Measurements from ENCODE around the gene PTGFRN. TPM values are rescaled to one million over a fixed set of nuclear protein-coding genes. Genes with fewer than 3 reads are reported as not detected.

PTGFRN gene
- total and polyA plus RNA-seq, 2 of the 8 experiments (the other 6 are each of a cell fraction or from before 2014, with no cell fraction given): 13.0 to 32.6 TPM

GRCh38 chr1:116895073-116895472 lies 14.6 kb upstream of the PTGFRN start:
- no peak overlapping the region for H4K8ac ChIP-seq (ENCODE audit: extremely low read depth, insufficient read depth, low read length)
- H2AFZ ChIP-seq (ENCODE audit: low read length): no peak overlapping the region
- no peaks in the 10 kb centered on the region; a peak in 1 of 7 replicates for H3K4me1 ChIP-seq (replicated peaks in 1 of 4; ENCODE audit: control insufficient read depth in 3 of 4, insufficient read depth in 4 of 4, low read length in 3 of 4)
- H3K4ac ChIP-seq (replicated peaks; ENCODE audit: insufficient read length, low read depth, low read length): no peak overlapping the region
- no peak overlapping the region for H2BK12ac ChIP-seq (ENCODE audit: low read depth, low read length)
- 87% methylated on average over 1 of the region's 1 CpG; no CpG with 5 or more reads in 1 of the 2 experiments for WGBS, 2 experiments (ENCODE audit: extremely low coverage in 1 of 2, insufficient coverage in 1 of 2, insufficient read length in 1 of 2, insufficient replicate concordance in 2 of 2, low coverage in 1 of 2, low lambda C conversion rate in 2 of 2, missing lambda C conversion rate in 1 of 2)
- H3K9me3 ChIP-seq (ENCODE audit: insufficient read depth in 2 of 2, low read depth in 1 of 2, low read length in 1 of 2): no peaks in the 10 kb centered on the region
- H3K14ac ChIP-seq (ENCODE audit: insufficient read length): no peak overlapping the region
- DNase-seq (ENCODE audit: low read depth in 1 of 2, low spot score in 2 of 2) (no peak), FAIRE-seq (no peak)
- no peak overlapping the region for H3K18ac ChIP-seq (ENCODE audit: extremely low read depth, low read length)
- no peak overlapping the region for H3K56ac ChIP-seq (replicated peaks; ENCODE audit: insufficient read length, low read depth, low read length)
- POLR2A ChIA-PET (ENCODE audit: partially characterized antibody): no interaction called here
- H2BK15ac ChIP-seq (ENCODE audit: low read length): no peak overlapping the region
- H2BK5ac ChIP-seq (ENCODE audit: low read depth, low read length): no peak overlapping the region
- CTCF ChIA-PET (ENCODE audit: partially characterized antibody): interaction anchor here (0.7 kb wide), 1 partner anchor 161 kb away, joined by 3 read pairs; no protein-coding TSS in a partner anchor
- no peaks in the 10 kb centered on the region for H3K79me1 ChIP-seq (ENCODE audit: low read depth, low read length)
- H2AK5ac ChIP-seq (ENCODE audit: low read depth, low read length): no peak overlapping the region
- H3K23me2 ChIP-seq (ENCODE audit: low read depth, low read length): no peaks in the 10 kb centered on the region
- no peaks in the 10 kb centered on the region for H3K79me2 ChIP-seq (ENCODE audit: control insufficient read depth in 1 of 2, insufficient read depth in 2 of 2, low read length in 2 of 2)
- H3K23ac ChIP-seq (ENCODE audit: insufficient read length): no peak overlapping the region
- no peak overlapping the region for H4K5ac ChIP-seq (ENCODE audit: insufficient read length, low read depth, low read length)
- H3K36me3 ChIP-seq (ENCODE audit: control insufficient read depth in 2 of 4, insufficient read depth in 4 of 4, low read length in 3 of 4): no peaks in the 10 kb centered on the region
- H3K27me3 ChIP-seq (replicated peaks in 1 of 4; ENCODE audit: control insufficient read depth in 3 of 4, extremely low read depth in 1 of 4, insufficient read depth in 3 of 4, low read length in 3 of 4): no peaks in the 10 kb centered on the region
- no peak overlapping the region for H3K9ac ChIP-seq (replicated peaks in 1 of 4; ENCODE audit: extremely low read depth in 1 of 4, low read depth in 3 of 4, low read length in 3 of 4)
- H2BK120ac ChIP-seq (replicated peaks; ENCODE audit: low read depth, low read length): no peak overlapping the region
- no peak overlapping the region for H3K4me2 ChIP-seq (ENCODE audit: insufficient read depth in 1 of 2, low read depth in 2 of 2, low read length in 2 of 2)
- H4K91ac ChIP-seq (replicated peaks; ENCODE audit: insufficient read length, low read length): no peak overlapping the region
- H4K20me1 ChIP-seq (replicated peaks in 1 of 2; ENCODE audit: control insufficient read depth in 1 of 2, insufficient read depth in 2 of 2, low read length in 2 of 2): no peaks in the 10 kb centered on the region
- no peak overlapping the region for H3K27ac ChIP-seq (ENCODE audit: low read depth, low read length)
- H3K4me3 ChIP-seq (ENCODE audit: extremely low read depth in 1 of 4, insufficient read depth in 2 of 4, low read depth in 3 of 4, low read length in 4 of 4): no peak overlapping the region
- H2BK20ac ChIP-seq (ENCODE audit: low read length): no peak overlapping the region
- TF ChIP-seq YY1 (IDR thresholded peaks at IDR 0.05; ENCODE audit: low read depth, low read length): no peak
- TF ChIP-seq CHD1 (IDR thresholded peaks at IDR 0.05; ENCODE audit: low read depth, low read length): no peak
- TF ChIP-seq PHF8 (conservative IDR thresholded peaks at IDR 0.05; ENCODE audit: low read depth, low read length): no peak
- TF ChIP-seq JUND (IDR thresholded peaks at IDR 0.05; ENCODE audit: low read length): no peak
- TF ChIP-seq RAD21 (IDR thresholded peaks at IDR 0.05 in 1 of 2, conservative IDR thresholded peaks at IDR 0.05 in 1 of 2; ENCODE audit: low read depth in 2 of 2, low read length in 2 of 2): no peak
- TF ChIP-seq EZH2 (IDR thresholded peaks at IDR 0.05; ENCODE audit: low read depth, low read length, severe bottlenecking): no peak
- TF ChIP-seq CBX5 (IDR thresholded peaks at IDR 0.05; ENCODE audit: low read depth, low read length): no peak
- TF ChIP-seq SP2 (IDR thresholded peaks at IDR 0.05; ENCODE audit: low read length): no peak
- TF ChIP-seq CTCF (IDR thresholded peaks at IDR 0.05; ENCODE audit: control extremely low read depth in 1 of 3, insufficient read depth in 1 of 3, low read depth in 1 of 3, low read length in 3 of 3): no peak
- TF ChIP-seq TAF7 (optimal IDR thresholded peaks at IDR 0.05; ENCODE audit: borderline replicate concordance, low read depth, low read length): no peak
- no peak for TF ChIP-seq SUZ12 (IDR thresholded peaks at IDR 0.05; ENCODE audit: low read length)
- TF ChIP-seq TCF12 (IDR thresholded peaks at IDR 0.05; ENCODE audit: low read depth, low read length): no peak

Data from H1 (cell line).